NCI-H1930 (cell line): ENCODE measurements around the gene LGALS13.
A peak's percentile ranks its signal among the peaks of the same experiment; 100 is the strongest.

ENCODE experiments used
- DNase-seq, 2 experiments: peaks; one replicate each; lab custom pipeline; 2025; lab: John Stamatoyannopoulos, UW

LGALS13 gene, protein sequence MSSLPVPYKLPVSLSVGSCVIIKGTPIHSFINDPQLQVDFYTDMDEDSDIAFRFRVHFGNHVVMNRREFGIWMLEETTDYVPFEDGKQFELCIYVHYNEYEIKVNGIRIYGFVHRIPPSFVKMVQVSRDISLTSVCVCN

DNA sequence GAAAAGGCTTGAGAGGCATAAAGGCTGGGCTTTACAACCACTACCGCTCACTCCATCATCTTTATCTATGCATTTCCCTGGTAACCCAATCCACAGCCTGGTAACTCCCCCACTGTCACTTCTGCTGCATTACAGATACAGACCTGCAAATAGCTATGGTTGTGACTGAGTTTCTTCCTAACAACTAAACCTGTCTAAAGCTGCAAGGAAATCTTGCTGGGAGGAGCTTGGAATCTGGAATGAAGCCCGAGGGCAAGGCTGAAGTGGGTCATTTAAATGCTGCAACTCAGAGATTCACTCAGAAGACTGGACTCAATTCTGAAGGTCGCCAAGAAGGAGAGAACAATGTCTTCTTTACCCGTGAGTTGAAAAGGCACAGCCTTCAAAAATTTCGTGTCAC, at the start of gene LGALS13:
TSS of gene LGALS13 (plus strand) at position 301 of the 400 bp plus-strand sequence. CDS start at position 346, 45 bp downstream.
- no peak for DNase-seq

DNA sequence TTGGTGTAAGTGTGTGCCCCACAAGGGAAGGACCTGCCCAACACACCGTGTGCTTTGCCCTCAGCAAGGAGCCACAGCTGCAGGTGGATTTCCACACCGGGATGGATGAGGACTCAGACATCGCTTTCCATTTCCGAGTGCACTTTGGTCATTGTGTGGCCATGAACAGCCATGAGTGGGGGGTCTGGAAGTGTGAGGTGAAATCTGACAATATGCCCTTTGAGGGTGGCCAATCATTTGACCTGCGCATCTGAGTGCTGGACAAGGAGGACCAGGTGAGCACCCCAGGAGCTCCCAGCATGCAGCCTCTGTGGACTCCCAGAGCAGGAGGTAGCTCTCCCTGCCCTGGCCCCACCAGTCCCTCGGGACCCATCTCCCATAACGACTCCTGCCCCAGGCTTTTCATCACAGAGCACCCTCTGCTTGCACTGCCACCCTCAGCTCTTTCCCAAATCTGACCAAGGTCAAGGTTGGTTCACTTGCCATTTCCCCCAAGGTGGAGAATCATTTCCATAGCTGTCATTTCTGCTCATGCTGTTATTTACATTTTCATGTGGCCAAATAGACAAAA, 49.2 kb upstream of the LGALS13 start:
- no peak for DNase-seq

DNA sequence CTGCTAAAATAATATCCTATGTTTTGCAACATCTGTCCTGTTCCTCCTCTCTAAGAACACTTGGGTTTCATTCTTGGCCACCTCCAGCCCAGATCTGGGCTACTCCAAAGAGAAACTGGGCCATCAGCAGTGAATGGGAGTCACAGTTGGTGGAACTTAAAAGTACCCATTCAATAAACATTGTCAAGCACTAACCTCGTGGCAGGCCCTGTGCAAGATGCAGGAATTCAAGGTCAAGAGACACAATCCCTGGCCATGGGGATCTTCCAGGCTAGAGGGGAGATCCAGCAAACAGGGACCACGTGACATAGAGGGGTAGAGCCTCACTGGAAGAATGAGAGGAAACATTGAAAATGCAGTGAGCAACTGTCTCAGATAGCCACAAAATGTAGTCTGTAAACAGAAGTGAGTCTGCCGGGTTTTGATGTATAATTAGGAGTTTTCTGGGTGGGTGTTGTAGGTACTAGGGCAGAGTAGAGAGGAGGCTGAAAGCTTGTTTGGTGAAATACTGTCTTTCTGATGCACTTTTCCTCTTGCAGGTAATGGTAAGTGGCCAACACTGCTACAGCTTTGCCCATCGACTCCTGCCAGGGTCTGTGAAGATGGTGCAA, 47.5 kb upstream of the LGALS13 start:
- DNase-seq, result no peak

DNA sequence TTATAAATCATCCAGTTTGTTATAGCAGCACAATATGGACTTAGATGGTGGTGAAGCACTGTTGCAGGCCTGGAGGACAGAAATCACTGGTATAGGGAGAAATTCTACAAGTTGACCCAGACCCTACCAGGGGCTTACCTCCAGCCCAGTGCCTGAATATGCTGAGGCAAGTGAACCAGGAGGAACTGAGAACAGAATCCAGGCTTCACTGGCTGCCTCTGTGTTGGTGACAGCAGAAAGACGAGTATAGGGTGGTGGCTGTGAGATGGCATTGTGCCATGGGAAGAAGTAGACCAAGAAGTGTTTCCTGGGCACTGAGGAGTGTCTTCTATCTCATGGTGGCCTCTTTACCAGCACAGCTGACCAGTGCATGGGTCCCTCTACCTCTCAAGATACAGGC, 46.4 kb upstream of the LGALS13 start:
- no peak for DNase-seq

DNA sequence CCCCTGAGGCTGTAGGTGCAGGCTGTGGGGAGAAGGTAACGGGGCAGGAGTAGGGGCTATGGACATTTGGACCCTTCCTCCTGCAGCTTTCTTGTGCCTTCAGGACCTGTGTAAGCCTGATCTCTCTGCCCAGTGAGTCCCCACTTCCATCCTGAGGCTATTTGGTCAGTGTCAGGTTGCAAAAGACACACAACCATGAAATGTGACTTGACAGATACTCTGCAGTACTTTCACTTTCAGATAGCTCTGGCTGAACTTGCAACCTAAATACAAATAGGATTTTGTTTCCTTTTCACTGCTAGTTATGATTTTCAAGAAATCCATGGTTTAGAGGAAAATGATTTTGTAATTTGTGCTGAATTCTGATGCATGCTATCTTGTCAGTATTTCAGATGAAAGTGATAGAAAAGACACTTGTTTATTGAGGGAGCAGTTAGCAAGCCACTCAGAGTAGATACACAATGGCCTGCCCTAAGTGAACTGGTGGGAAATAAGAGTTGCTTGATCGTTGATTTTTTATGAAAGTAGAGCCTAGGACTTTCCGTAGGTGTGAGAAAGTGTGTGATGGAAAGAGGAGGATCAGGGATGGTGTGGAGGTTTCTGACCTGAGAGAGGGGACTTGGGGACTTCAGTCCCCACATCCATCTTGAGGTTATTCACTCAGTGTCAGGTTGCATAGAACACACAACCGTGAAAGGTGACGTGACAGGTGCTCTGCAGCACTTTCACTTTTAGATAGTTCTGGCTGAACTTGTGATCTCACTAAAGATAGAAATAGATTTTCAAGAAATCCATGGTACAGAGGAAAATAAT, 44.3 kb upstream of the LGALS13 start:
- DNase-seq, result peak; percentile 32 to 76

DNA sequence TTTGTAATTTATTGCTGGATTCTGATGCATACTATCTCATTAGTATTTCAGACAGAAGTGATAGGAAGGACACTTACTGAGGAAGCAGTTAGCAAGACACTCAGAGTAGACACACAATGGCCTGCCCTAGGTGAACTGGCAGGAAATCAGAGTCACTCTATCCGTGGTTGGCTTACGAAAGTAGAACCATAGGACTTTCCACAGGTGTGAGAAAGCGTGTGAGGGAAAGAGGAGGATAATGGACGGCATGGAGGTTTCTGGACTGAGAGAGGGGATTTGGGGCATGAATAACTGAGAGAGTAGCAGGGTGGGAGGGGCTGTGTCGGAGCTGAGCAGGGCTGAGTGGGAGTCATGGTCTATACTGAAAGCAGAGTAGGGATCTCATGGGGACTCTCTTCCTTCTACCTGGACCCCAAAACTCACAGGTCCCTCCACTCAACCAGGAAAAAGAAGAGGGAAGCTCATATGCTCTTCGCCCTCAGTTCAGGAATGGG, 43.7 kb upstream of the LGALS13 start:
- no peak for DNase-seq

DNA sequence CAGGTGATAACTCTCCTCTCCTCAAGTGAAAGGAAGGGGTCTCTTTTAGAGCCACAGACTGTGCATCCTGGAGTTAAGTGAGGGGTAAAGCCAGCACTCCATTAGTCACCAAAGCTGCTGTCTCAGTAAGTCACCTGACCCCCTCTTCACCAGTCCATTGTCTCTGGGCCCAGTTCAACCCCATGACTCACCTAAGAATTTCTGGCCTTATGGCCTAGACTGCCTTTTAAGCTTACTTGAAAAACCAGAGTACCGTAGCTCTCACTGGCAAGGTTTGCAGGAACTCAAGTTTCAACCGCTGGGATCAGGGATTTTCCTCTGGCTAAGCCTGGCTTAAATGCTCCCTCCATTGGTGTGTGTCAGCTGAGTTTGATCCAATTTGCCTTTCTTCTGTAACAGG, 38.9 kb upstream of the LGALS13 start:
- DNase-seq, result no peak

DNA sequence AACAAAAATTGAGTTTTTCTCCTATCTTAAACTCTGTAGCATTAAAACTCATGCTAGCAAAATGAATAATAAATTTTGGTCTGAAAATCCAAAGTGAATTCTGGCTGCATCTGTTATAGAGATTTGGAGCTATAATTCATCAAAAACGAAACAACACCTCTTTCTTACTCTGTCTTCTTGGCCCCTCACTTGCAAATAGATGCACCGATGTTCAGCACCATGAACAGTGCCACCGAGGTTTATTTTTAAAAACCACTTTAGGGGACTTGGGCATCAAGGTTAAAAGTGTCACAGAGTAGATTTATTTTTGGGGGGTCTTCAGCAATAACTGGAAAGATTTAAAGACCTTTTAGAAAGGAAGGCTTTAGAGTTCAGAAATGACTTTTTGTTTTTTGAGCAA, 36.3 kb upstream of the LGALS13 start:
- DNase-seq, result no peak

DNA sequence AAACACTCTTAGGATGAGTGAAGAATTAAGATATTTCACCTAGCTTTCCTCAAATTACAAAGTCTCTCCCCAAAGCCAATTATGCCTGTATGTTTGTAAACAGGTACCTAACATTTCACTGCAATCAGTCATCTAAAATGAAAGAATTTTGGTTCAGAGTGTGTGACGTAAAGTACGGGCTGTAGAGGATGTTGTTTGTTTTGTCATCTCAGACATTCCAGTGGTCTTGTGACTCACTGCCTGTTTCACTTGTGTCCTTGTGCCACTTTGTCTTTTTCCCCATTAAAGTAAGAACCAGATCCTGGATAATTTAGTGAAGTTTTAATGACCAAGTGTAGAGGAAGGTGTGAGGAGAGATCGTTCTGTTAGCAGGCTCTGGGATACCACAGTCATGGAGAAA, 33.7 kb upstream of the LGALS13 start:
- DNase-seq, result no peak

DNA sequence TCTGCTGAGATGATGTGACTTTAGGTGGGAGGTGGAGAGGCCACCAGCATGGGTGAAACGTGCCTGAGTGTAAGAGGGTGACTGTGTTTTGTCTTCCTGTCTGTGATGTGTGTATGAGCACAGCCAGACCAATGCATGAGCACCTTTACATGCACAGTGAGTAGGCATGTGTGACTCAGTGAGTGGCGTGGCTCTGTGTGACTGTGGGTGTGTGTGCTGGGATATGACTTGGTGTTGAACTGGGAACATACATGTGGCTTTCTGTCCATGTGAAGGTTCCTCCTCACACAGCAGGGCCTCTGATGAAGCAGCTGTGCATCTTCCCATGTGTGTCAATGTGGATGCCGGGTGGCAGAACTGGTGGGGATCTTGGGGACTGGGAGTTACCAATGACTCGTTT, 19.9 kb upstream of the LGALS13 start:
- no peak for DNase-seq

DNA sequence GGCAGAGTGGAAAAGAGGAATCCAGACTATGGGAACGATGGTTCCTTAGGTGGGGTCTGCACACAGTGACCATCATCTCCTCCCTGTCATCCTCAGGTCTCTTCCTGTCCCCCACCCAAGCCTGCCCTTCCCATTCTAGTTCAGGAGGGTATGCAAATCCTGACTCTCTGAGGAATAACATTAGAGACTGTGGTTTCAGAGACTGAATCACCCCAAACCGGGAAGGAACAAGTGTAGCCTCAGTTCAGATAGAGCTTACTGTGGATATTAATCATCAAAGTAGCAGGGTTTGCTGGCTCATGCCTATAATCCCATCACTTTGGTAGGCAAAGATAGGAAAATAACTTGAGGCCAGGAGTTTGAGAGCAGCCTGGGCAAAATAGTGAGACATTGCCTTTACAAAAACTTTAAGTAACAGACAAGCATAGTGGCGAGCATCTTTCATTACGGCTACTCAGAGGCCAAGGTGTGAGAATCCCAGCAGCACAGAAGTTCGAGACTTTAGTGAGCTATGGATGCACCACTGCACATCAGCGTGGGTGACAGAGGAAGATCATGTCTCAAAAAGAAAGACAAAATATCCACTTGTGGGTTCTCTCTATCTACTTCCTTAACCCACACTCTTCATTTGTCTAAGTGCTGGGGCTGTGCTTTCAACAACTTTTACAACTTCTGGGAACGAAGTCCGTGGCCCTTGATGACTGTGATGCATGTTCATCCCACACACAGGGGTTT, 19.3 kb upstream of the LGALS13 start:
- DNase-seq, result no peak

DNA sequence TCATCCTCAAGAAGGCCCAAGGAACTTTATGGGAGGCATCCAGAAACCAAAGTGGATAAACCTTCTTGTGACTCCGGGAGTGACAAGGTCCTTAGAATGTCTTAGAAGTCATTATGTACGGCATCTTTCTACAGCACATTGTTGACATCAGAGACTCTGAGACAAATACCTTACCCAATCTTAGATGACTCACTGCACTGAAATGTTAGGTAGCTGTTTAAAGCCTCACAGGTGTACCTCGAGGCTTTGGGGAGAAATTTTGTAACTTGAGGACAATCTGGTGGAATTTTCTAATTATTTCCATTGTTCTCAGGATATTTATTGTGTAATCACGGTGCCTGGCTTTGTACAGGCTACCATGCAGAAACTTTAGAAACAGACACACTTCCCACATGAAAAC, 14.8 kb upstream of the LGALS13 start:
- DNase-seq, result no peak

DNA sequence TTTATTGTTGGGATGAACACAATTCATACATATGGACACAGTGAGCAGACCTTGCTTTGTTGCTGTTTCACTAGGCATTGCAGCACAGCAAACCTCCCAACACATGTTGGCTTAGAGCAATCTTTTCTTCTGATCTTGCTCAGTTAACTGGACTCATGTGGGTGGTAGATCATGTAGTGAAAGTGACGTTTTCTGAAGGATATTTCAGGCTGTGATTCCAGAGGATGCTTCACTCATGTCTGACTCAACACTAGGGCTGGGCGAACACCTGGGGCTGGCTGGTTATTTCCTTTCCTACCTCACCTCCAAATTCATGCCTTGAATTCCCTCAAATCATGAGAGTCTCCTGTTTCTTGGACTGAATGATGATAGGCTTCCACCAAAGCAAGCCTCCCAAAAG, 14.3 kb upstream of the LGALS13 start:
- no peak for DNase-seq

DNA sequence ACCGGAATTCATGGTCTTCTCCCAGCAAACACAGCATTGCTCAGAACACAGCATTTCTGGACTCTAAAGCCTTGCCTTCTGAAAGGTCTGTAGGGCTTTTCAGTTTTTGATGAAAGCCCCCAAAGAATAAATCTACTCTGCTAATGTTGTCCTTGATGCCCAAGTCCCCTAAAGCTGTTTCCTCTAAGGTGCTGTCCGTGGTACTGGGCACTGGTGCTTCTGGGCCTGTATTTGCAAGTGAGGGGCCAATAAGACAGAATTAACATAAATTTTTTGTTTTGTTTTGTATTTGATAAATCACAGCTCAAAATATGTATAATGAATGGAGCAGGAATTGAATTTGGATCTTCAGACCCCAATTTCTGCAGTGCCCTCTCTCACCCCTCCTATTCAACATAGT, 12.1 kb upstream of the LGALS13 start:
- no peak for DNase-seq

DNA sequence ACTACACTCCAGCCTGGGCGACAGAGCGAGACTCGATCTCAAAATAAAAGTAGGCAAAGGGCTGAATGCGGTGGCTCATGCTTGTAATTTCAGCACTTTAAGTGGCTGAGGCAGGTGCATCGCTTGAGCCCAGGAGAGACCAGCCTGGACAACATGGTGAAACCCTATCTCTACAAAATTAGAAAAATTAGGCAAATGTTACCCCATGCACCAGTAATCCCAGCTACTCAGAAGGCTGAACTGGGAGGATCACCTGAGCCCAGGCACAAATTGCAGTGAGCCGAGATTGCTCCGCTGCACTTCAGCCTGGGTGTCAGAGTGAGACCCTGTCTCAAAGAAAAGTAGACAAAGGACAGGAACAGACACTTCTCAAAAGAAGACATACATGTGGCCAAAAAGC, 9.9 kb upstream of the LGALS13 start:
- DNase-seq, result no peak

DNA sequence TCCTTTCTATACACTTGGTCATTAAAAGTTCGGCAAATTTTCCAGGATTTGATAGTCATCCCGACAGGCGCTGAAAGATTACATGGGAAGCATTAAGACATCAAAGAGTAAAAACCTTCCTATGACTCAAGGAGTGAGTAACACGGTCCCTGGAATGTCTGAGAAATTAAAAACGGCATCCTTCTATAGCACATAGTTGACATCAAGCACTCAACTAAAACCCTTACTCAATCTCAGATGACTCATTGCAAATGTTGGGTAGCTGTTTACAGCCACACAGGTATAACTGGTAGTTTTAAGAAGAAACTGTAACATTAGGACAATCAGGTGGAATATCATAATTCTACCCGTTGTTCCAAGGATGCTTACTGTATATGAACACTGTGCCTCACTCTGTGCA, 6.4 kb upstream of the LGALS13 start:
- no peak for DNase-seq

DNA sequence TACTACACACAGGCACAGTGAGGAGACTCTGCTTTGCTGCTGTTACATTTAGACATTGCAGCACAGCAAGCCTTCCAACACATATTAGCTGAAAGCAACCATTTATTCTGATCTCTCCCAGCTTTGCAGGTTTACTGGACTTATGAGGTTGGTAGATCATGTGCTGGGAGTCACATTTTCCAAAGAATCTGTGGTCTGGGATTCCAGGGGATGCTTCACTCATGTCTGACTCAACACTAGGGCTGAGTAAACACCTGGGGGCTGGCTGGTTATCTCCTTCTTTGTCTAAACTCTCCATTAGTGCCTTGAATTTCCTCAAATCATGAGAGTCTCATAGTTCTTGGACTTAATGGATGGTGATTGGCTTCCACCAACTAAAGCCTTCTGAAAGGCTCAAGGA, 5.4 kb upstream of the LGALS13 start:
- no peak for DNase-seq

DNA sequence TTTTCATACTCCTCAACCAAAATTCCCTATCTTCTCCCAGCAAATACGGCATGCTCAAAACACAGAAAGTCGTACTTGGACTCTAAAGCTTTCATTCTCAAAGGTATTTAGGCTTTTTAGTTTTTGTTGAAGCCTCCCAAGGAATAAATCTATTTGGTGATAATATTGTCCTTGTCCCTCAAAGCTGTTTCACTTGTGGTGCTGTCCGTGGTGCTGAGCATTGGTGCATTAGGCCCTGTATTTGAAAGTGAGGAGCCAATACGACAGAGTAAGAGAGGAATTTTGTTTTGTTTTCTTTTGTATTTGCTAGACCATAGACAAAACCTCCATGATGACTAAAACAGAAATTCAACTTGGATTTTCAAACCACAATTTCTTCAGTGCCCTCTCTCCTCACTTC, 3.2 kb upstream of the LGALS13 start:
- DNase-seq, result no peak

DNA sequence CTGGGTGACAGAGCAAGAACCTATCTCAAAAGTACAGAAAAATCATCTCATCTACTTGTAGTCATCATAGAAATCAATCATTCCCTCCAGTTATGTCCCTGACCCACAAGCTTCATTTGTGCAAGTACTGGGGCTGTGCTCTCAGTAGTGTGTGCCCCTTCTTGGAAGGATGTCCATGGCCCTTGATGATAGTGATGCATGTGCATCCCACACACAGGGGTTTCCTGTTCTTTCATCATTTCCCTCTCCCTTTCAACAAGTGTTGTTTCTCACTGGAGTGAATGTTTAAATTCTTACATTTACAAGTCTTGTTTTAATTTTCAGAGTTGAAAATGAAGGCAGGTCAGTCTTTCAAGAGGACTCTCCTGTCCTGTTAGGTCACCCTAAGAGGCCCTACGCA, 1.5 kb downstream of the LGALS13 start:
- no peak for DNase-seq

DNA sequence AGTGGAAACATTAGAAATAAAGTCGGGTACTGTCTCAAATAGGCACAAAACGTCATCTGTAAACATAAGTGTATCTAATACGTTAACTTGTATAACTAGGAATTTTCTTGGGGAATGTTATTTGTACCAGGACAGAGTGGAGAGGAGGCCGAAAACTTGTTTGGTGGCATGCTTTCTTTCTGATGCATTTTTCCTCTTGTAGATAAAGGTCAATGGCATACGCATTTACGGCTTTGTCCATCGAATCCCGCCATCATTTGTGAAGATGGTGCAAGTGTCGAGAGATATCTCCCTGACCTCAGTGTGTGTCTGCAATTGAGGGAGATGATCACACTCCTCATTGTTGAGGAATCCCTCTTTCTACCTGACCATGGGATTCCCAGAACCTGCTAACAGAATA, 4.7 kb downstream of the LGALS13 start:
- DNase-seq, result no peak

DNA sequence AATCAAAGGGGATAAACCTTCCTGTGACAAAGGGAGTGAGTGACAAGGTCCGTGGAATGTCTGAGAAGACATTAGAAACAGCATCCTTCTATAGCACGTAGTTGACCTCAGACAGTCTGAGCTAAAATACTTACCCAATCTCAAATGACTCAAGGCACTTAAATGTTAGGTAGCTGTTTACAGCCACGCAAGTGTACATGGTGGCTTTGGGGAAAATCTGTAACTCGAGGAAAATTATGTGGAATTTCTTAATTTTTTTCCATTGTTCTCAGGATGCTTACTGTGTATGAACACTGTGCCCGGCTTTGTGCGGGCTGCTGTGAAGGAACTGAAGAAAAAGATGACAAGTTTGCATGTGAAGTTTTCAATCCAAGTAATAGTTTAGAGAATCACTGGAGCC, 5.2 kb downstream of the LGALS13 start:
- DNase-seq, result no peak

DNA sequence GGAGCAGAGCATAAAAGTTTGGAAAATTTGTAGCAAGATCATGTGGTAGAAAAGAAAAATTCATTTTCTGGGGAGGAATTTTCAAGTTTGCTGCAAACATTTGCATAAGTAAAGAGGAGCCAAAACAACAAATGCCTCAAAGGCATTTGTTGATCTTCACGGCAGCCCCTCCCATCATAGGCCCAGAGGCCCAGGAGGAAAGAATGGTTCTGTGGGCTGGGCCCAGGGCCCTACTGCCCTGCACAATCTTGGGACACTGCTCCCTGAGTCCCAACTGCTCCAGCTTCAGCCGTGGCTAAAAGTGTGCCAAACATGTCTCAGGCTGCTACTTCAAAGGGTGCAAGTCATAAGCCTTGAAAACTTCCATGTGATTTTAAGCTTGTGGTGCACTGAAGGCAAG, 11.3 kb downstream of the LGALS13 start:
- no peak for DNase-seq
